Measurements from ENCODE around the gene ELF1. TPM values are rescaled to one million over a fixed set of nuclear protein-coding genes. Genes with fewer than 3 reads are reported as not detected.
"Not testable (repeated sequence)": the region's sequence is repeated elsewhere in the genome, so short reads cannot be mapped to it uniquely, and the experiment has no call there.

ELF1 gene
- total RNA-seq, 1 donor, result 163 TPM

- DNase-seq (ENCODE audit: low read depth in 2 of 3, low spot score in 2 of 3), result no peak
Measured at GRCh38 chr13:41048640-41049039, 29.5 kb upstream of the ELF1 start.

GRCh38 chr13:41042419-41042818, 23.3 kb upstream of the ELF1 start:
- DNase-seq (ENCODE audit: low read depth in 2 of 3, low spot score in 2 of 3), result not testable (repeated sequence)

- DNase-seq (ENCODE audit: low read depth in 2 of 3, low spot score in 2 of 3), result no peak
Measured at GRCh38 chr13:41040584-41041334, 21.6 kb upstream of the ELF1 start.

- DNase-seq (ENCODE audit: low read depth in 2 of 3, low spot score in 2 of 3), result no peak
Measured at GRCh38 chr13:41039746-41040145, 20.6 kb upstream of the ELF1 start.

- not testable (repeated sequence) for DNase-seq (ENCODE audit: low read depth in 2 of 3, low spot score in 2 of 3)
Measured at GRCh38 chr13:41036557-41036956, 17.4 kb upstream of the ELF1 start.

- peak in 1 of 3 donors; percentile 39 for DNase-seq (ENCODE audit: low read depth in 2 of 3, low spot score in 2 of 3)
Measured at GRCh38 chr13:41034881-41035280, 15.8 kb upstream of the ELF1 start.

- DNase-seq (ENCODE audit: low read depth in 2 of 3, low spot score in 2 of 3), result no peak
Measured at GRCh38 chr13:41034382-41034781, 15.3 kb upstream of the ELF1 start.

- peak in 1 of 3 donors; percentile 55 for DNase-seq (ENCODE audit: low read depth in 2 of 3, low spot score in 2 of 3)
Measured at GRCh38 chr13:41032691-41033376, 13.7 kb upstream of the ELF1 start.

GRCh38 chr13:41029629-41030028, 10.5 kb upstream of the ELF1 start:
- DNase-seq (ENCODE audit: low read depth in 2 of 3, low spot score in 2 of 3), result peak in 1 of 3 donors; percentile 50

GRCh38 chr13:41028051-41028450, 8.9 kb upstream of the ELF1 start:
- no peak for DNase-seq (ENCODE audit: low read depth in 2 of 3, low spot score in 2 of 3)

- DNase-seq (ENCODE audit: low read depth in 2 of 3, low spot score in 2 of 3), result no peak
Measured at GRCh38 chr13:41026788-41027187, 7.7 kb upstream of the ELF1 start.

- no peak for DNase-seq (ENCODE audit: low read depth in 2 of 3, low spot score in 2 of 3)
Measured at GRCh38 chr13:41025518-41025917, 6.4 kb upstream of the ELF1 start.

- no peak for DNase-seq (ENCODE audit: low read depth in 2 of 3, low spot score in 2 of 3)
Measured at GRCh38 chr13:41019578-41020347, 647 bp upstream of the ELF1 start.

- no peak for DNase-seq (ENCODE audit: low read depth in 2 of 3, low spot score in 2 of 3)
Measured at GRCh38 chr13:41018602-41018948, 541 bp downstream of the ELF1 start.

GRCh38 chr13:41017817-41018601, 1.1 kb downstream of the ELF1 start:
- DNase-seq (ENCODE audit: low read depth in 2 of 3, low spot score in 2 of 3), result peak in 1 of 3 donors; percentile 47

GRCh38 chr13:41017159-41017558, 2.0 kb downstream of the ELF1 start:
- DNase-seq (ENCODE audit: low read depth in 2 of 3, low spot score in 2 of 3), result peak in 1 of 3 donors; percentile 55

- DNase-seq (ENCODE audit: low read depth in 2 of 3, low spot score in 2 of 3), result no peak
Measured at GRCh38 chr13:41015920-41016319, 3.2 kb downstream of the ELF1 start.

- no peak for DNase-seq (ENCODE audit: low read depth in 2 of 3, low spot score in 2 of 3)
Measured at GRCh38 chr13:41013835-41014234, 5.3 kb downstream of the ELF1 start.

- no peak for DNase-seq (ENCODE audit: low read depth in 2 of 3, low spot score in 2 of 3)
Measured at GRCh38 chr13:41012536-41012935, 6.6 kb downstream of the ELF1 start.

GRCh38 chr13:41011382-41011956, 7.6 kb downstream of the ELF1 start:
- no peak for DNase-seq (ENCODE audit: low read depth in 2 of 3, low spot score in 2 of 3)
